ENCODE results near the gene SCD. TPM values are rescaled to one million over a fixed set of nuclear protein-coding genes. Genes with fewer than 3 reads are reported as not detected.

The SCD gene
- total and polyA plus RNA-seq, 2 of the 13 experiments (the other 11 are each of a cell fraction or from before 2014, with no cell fraction given) = 492 to 512 TPM

GRCh38 chr10:100340948-100341847, 5.8 kb upstream of the SCD start (continued):
- no peak; the same call in 1 of the 2 replicates for TF ChIP-seq HNF1A (IDR thresholded peaks at IDR 0.05; ENCODE audit: low read depth)
- peak; percentile 38; the same call in 1 of the 2 replicates for TF ChIP-seq HNF1A (CRISPR knock-in tag; IDR thresholded peaks at IDR 0.05; ENCODE audit: borderline replicate concordance)
- no peak for TF ChIP-seq HES4 (CRISPR knock-in tag; IDR thresholded peaks at IDR 0.05; ENCODE audit: borderline replicate concordance)
- 0 out of 2 replicates have a peak, but pooled peaks have one; percentile 66 for TF ChIP-seq CSRNP1 (CRISPR knock-in tag; IDR thresholded peaks at IDR 0.05)
- TF ChIP-seq ZNF839 (CRISPR knock-in tag; IDR thresholded peaks at IDR 0.05; ENCODE audit: borderline replicate concordance) = peak; percentile 53; the same call in 1 of the 2 replicates
- no peak for TF ChIP-seq ZBTB37 (CRISPR knock-in tag; IDR thresholded peaks at IDR 0.05)
- TF ChIP-seq ZFP91 (CRISPR knock-in tag; IDR thresholded peaks at IDR 0.05; ENCODE audit: borderline replicate concordance) = peak; percentile 67; the same call in 1 of the 2 replicates
- 0 out of 2 replicates have a peak, but pooled peaks have one; percentile 24 for TF ChIP-seq GATAD1 (CRISPR knock-in tag; IDR thresholded peaks at IDR 0.05)
- peak; percentile 48 for TF ChIP-seq THAP11 (CRISPR knock-in tag; IDR thresholded peaks at IDR 0.05)
- TF ChIP-seq AHDC1 (CRISPR knock-in tag; IDR thresholded peaks at IDR 0.05; ENCODE audit: borderline replicate concordance) = 0 out of 2 replicates have a peak, but pooled peaks have one; percentile 34
- TF ChIP-seq CBX5 (CRISPR knock-in tag; IDR thresholded peaks at IDR 0.05; ENCODE audit: borderline replicate concordance) = peak; percentile 73; the same call in 1 of the 2 replicates
